ENCODE data around the gene SEC24C.
"Not testable (repeated sequence)": the region's sequence is repeated elsewhere in the genome, so short reads cannot be mapped to it uniquely, and the experiment has no call there.

SEC24C gene, protein sequence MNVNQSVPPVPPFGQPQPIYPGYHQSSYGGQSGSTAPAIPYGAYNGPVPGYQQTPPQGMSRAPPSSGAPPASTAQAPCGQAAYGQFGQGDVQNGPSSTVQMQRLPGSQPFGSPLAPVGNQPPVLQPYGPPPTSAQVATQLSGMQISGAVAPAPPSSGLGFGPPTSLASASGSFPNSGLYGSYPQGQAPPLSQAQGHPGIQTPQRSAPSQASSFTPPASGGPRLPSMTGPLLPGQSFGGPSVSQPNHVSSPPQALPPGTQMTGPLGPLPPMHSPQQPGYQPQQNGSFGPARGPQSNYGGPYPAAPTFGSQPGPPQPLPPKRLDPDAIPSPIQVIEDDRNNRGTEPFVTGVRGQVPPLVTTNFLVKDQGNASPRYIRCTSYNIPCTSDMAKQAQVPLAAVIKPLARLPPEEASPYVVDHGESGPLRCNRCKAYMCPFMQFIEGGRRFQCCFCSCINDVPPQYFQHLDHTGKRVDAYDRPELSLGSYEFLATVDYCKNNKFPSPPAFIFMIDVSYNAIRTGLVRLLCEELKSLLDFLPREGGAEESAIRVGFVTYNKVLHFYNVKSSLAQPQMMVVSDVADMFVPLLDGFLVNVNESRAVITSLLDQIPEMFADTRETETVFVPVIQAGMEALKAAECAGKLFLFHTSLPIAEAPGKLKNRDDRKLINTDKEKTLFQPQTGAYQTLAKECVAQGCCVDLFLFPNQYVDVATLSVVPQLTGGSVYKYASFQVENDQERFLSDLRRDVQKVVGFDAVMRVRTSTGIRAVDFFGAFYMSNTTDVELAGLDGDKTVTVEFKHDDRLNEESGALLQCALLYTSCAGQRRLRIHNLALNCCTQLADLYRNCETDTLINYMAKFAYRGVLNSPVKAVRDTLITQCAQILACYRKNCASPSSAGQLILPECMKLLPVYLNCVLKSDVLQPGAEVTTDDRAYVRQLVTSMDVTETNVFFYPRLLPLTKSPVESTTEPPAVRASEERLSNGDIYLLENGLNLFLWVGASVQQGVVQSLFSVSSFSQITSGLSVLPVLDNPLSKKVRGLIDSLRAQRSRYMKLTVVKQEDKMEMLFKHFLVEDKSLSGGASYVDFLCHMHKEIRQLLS

GRCh38 chr10:73743905-73744663 is at the start of gene SEC24C:
SEC24C (plus strand) TSS chr10:73744372; CDS start chr10:73746833, 2,461 bp downstream.
- DNase-seq, result peak; percentile 94 to 96

DNA sequence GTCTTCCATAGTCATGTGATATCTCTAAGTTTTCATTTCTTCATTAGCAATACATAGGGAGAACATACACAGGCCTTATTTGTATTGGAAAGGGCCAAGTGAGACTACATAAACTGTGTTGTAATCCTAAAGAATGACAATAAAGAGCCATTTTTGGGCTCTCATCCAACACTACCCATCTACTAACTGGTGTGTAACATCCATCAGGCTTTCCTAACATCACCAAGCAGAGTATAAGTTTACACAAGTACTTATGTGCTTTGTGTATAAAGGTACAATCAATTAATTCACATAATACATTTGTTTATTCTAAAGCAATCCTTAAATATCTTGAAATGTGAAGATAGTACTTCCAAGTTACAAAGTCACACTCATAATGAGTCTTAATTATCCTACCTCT is 48.9 kb upstream of the SEC24C start:
- DNase-seq, result not testable (repeated sequence)

DNA sequence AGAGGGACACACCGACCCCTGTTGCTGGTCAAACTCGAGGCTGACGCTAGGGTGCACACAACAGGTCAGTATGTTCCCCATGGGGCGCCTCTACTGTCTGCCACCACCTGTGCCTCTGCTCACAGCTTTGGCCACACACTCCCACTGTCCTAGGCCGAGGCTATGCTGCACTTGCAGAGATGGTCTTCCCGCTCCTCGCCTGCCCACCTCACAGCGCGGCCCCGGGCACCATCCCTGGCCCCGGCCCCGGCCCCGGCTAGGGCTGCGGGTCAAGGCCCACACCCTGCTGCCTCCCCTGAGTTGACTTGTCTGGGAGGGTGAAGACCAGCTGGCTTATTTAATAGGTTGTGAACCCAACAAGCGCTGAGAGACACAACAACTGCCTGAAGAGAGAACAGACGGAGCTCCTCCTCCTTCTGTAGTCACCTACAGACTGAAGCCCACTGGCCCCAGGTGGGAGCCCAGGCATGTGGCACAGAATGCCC is 46.5 kb upstream of the SEC24C start, which contains the start of gene AGAP5:
Gene AGAP5 (minus strand): TSS at position 435 of the 485 bp plus-strand sequence. CDS start 354 bp downstream, at position 81.
- DNase-seq, result not testable (repeated sequence)

- DNase-seq, result not testable (repeated sequence)
These were observed 45.4 kb upstream of the SEC24C start for GRCh38 chr10:73698819-73699218.

DNA sequence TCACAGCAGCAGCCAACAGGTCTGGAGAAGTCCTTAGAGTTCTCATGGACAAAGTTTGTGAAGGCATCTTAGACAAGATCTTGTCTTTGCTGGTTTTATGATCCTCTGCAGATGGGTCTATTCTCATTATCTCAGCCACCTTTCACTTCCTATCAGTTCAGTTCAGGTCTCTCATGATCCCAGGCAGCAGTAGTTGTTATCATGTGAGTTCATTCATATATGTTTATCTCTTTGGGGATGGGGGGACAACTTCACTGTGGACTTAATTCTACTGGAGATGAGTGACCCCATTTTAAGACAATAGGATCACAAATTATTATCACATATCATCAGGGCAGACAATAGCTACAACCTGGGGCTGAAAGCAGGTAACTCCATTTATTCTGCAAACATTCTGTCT is 40.2 kb upstream of the SEC24C start:
- DNase-seq, result not testable (repeated sequence)

- not testable (repeated sequence) for DNase-seq
These were observed 38.6 kb upstream of the SEC24C start for GRCh38 chr10:73705506-73706072.

DNA sequence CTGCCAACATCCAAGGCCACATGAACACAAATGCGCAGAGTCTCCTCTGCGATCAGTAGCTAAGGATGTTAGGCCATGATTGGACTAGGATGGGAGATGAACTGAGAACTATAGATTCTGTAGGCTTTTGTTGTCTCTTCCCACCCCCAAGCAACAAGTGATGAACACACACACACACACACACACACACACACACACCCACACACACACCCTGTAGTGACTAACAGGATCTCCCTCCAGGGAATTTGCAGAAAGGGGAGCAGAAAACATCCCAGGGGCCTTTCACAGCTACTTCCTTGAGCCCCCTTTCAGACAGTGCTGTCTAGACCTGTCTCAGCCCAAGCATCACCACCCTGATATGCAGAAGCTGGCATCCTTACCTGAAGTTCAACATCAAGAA is 37.7 kb upstream of the SEC24C start:
- DNase-seq, result not testable (repeated sequence)

DNA sequence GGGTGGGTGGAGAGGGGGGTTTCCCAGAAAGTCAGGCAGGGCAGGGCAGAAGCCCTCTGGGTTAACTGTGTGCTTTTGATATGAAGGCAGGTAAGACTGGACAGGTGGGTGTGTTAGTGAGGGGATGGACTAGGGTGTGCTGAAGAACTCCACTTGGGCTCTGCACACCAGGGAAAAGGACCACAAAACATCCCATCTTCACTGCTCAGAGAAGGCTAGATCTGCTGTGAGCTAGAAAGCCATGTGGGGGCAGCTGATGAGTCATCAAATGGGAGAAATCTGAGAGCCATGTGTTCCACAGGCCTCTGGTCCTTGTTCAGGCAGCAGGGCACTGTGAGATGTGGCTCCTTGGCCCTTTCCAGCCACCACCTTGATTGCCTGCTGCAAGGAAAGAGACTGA is 36.5 kb upstream of the SEC24C start:
- not testable (repeated sequence) for DNase-seq

DNA sequence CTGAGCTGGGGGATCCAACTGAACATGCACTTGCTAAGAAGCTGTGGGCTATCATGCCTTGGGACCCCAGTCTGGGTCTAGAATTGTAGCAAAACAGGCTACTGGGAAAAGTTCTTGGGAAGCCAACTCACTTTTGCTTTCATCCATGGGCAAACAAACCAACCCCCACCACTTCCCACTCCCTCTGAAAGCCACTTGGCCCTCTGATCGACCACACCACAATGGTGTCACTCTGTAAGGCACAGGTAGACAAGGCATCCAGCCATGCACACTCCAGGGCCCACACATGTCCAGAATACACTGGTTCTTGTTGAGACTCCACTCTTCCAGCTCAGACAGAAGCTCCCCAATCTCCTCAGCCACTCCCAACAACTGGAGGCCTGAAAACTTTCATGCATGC is 36.0 kb upstream of the SEC24C start:
- not testable (repeated sequence) for DNase-seq

DNA sequence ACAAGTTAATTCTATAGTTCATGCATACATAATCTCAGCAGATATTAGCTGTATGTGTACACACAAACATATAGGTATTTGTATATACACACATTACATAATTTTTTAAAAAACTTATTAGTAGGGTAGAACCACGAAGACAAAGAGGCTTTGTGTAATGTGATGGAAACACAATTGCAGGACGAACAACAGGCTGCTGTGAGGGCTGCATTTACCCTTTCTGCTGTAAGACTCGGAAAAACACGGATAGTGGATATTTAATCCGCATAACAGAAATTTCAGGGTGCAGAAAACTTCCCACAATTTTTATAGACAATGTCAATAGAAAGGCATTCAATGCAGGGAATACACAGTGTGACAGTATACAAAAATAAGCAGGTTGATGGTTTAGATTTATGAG is 32.5 kb upstream of the SEC24C start:
- DNase-seq, result not testable (repeated sequence)

DNA sequence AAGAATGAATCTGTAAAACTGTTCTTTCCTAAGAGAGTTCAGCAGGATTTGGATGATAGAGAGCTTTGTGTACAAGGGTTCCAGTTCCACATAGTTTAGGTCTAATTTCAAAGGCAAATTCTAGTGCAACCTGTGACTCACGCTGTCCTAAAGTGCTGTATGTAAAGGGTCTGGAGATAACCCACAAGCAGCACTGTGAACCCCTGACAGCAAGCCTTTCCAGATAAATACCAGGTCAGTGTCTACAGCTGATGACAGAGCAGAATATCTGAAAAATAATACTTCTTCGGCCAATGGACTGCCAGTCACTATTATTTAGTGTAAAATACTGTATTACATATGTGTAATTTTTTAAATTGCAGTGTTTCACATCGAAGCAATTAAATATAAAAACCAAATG is 30.3 kb upstream of the SEC24C start:
- not testable (repeated sequence) for DNase-seq

GRCh38 chr10:73714483-73714882 is 29.7 kb upstream of the SEC24C start:
- DNase-seq, result not testable (repeated sequence)

GRCh38 chr10:73715179-73716156 is 28.7 kb upstream of the SEC24C start:
- DNase-seq, result not testable (repeated sequence)

DNA sequence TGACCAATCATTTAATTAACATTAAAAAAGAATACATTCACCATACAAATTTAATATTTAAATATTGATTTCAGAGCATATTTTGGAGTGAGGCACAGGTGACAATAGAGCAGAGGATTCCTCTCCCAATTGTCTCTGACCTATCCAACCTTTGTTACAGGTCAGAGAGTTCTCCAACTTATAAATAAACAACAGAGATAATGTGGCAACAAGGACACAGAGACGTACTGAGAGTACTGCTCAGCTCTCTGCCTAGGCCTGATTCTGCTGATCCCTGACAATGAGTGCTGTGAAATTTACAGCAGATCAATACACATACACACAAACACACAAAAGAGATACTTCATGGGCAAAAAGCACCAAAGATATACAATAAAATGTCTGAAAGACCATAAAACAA is 27.9 kb upstream of the SEC24C start:
- DNase-seq, result no peak

DNA sequence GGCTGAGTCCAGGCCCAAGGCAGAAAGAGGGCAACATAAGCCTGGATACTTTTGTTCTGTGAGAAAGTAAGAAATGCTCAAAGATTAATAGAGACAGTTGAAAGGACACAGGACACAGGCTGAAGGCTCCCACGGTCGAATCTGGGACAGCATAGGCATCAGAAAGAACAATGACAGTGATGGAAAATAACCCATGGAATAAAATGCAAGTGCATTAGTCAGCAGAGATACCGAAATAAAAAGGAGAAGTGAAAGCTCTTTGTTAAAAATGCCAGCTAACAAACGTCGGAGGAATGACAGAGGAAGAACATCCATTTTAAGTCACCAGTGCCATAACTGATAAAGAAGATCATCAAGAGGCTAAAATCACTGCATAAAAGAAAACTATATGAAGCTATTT is 26.6 kb upstream of the SEC24C start:
- DNase-seq, result no peak

DNA sequence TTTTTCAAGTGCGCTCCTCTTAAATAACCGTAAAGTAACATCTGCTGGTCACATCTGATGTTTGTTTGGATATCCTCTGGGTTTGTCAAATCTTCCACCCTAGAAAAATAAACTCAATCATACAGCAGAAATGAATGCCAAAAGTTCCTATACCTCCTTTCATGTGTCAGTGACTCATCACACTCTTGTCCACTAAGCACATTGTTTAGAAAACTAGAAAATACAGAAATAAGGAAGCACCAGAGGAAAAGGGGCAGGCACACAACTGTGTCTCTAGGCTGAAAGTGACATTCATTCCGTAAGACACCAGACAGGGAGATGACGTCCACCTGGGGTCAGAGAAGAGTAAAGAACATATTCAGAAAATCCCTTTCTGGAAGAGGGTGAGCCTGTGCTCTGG is 23.6 kb upstream of the SEC24C start:
- not testable (repeated sequence) for DNase-seq

DNA sequence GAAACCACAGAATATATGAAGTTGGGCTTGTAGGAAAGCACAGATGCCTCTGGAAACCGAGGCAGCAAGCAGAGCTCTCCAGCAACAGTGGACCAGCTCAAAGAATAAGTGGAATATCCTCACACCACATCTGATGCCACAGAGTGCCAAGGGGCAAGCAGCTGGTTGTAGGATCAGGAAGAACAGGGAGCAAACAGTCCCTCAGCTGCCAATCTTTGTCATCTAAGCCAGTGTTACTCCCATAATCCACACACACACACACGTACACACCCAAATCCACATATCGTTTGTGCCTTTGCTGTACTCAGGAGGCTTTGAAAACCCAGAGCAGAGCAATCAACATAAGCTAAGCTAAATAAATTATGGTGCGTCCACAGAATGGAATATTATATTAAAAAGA is 20.7 kb upstream of the SEC24C start:
- DNase-seq, result no peak

GRCh38 chr10:73729781-73730152 is 14.4 kb upstream of the SEC24C start:
- peak; percentile 35 to 45 for DNase-seq

- DNase-seq, result peak; percentile 88 to 90
These were observed 13.8 kb upstream of the SEC24C start for GRCh38 chr10:73730153-73730906.

Measured in activated CD4-positive, alpha-beta T cell treated with anti-CD3 and anti-CD28 coated beads for 4 hours (primary cell).